HUES64 (cell line): Measurements from ENCODE around the gene PLA2G3.
"Not testable (repeated sequence)": the region's sequence is repeated elsewhere in the genome, so short reads cannot be mapped to it uniquely, and the experiment has no call there.

ENCODE experiments used
- H3K27ac ChIP-seq: 2 replicates; pipeline ENCODE4 v1.7.0; 2013; ENCODE audit warnings: low read depth, low read length, inconsistent platforms
- H3K27me3 ChIP-seq: 2 replicates; pipeline ENCODE4 v1.6.1; 2013; ENCODE audit warnings: mild to moderate bottlenecking, low read length; ENCODE audit not compliant: insufficient read depth
- H3K36me3 ChIP-seq: 2 replicates; pipeline ENCODE4 v1.6.1; 2013; ENCODE audit warnings: mild to moderate bottlenecking, low read length; ENCODE audit not compliant: insufficient read depth
- H3K4me1 ChIP-seq: 2 replicates; pipeline ENCODE4 v1.6.1; 2013; ENCODE audit warnings: mild to moderate bottlenecking, low read length, moderate library complexity; ENCODE audit not compliant: insufficient read depth
- H3K4me3 ChIP-seq: 2 replicates; pipeline ENCODE4 v1.5.1; 2013; ENCODE audit warnings: mild to moderate bottlenecking, low read length, moderate library complexity
- H3K9ac ChIP-seq: 2 replicates; pipeline ENCODE4 v1.6.1; 2013; ENCODE audit warnings: mild to moderate bottlenecking, low read depth, low read length
- H3K9me3 ChIP-seq: 2 replicates; pipeline ENCODE4 v1.6.1; 2013; ENCODE audit warnings: low read depth, low read length; ENCODE audit not compliant: insufficient read depth
- WGBS: fragments of 150-250, 120-280 bp; methylation state at CpG from one replicate; pipeline ENCODE4 v1.1.7; 2013; ENCODE audit warnings: missing lambda C conversion rate; 5-methylcytosine and 5-hydroxymethylcytosine counted together

The PLA2G3 gene

DNA sequence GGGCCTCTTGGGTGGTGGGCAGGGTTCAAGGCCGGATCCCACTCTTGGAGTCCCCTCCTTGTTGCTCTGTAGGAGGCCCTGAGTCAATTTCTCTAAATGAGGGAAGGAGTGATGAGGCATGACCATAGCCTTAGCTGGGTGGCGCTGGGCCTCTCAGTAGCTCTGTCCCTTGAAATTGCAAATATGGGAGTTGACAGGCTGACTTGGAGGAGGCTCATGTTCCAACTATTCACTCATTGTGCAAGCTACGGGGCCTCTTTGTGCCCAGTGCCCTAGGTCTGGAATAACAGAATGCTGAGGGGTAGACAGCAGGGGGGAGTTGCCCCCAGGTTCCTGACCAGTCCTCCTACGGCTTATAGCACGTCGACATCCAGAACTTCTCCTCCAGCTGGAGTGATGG, 40.9 kb downstream of the PLA2G3 start:
- H3K27me3 ChIP-seq = no peaks in the 10 kb centered on the region

DNA sequence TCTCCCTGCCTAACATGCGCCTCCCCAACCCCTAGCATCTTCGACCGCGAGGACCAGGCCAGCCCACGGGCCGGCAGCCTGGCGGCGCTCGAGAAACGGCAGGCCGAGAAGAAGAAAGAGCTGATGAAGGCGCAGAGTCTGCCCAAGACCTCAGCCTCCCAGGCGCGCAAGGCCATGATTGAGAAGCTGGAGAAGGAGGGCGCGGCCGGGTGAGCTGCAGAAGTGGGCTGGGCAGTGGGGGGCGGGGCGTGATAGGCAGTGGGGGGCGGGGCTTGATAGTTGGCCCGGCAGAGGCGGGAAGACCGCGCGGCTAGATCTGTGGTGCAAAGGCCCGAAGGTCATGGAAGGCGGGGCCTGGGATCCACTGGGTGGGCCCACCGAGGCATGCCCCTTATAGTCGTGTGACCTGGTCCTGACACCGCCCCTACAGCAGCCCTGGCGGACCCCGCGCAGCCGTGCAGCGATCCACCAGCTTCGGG, 41.6 kb downstream of the PLA2G3 start:
- no peak overlapping the region for H3K9ac ChIP-seq
- 66% methylated on average over 36 of the region's 36 CpGs for WGBS
- no peaks in the 10 kb centered on the region; the same call in 1 of the 2 replicates for H3K36me3 ChIP-seq
- no peaks in the 10 kb centered on the region for H3K9me3 ChIP-seq
- no peaks in the 10 kb centered on the region for H3K27me3 ChIP-seq
- H3K27ac ChIP-seq = no peak overlapping the region
- H3K4me1 ChIP-seq = no peaks in the 10 kb centered on the region
- H3K4me3 ChIP-seq = peak overlapping the region; percentile 19; the same call in 1 of the 2 replicates

More for the DNA sequence above, 40.9 kb downstream of the PLA2G3 start:
- 98% methylated on average over 6 of the region's 6 CpGs for WGBS
- Histone ChIP-seq H3K4me3 (no peak overlapping the region), H3K4me1 (no peaks in the 10 kb centered on the region), H3K36me3 (no peaks in the 10 kb centered on the region), H3K9me3 (no peaks in the 10 kb centered on the region), H3K27ac (no peak overlapping the region), H3K9ac (no peak overlapping the region)

DNA sequence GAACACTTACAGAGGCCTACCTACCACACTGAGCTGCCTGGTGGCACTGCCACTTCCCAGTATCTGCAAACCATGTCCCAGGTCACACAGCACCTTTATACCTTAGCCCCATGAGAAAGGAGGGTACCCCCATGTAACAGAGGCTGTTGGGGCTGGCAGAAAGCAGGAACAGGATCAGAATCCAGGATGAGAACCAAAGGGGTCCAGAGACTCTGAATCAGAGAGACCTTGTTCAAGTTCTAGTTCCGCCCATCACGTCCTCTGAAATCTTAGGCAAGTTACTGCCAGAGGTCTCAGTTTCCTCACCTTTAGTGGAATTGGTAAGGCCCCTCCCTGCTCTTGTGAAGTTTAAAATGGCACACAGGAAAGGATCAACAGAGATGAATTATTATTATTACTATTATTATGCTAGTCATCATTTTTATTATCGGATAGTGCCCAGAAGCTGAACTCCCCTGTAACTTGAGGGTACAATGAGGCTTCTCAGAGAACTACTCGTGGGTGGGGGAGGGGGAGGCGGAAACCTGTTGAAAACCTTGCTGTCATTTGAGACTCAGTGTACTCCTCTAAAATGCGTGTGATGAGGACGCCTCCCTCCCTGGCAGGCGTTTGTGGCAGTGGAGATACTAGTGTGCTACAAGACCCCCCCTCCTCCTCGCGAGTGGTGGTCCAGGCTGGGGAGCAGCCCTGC, 42.2 kb downstream of the PLA2G3 start:
- H3K9ac ChIP-seq = no peak overlapping the region
- H3K4me1 ChIP-seq = no peaks in the 10 kb centered on the region
- 81% methylated on average over 10 of the region's 10 CpGs for WGBS
- no peaks in the 10 kb centered on the region; the same call in 1 of the 2 replicates for H3K36me3 ChIP-seq
- H3K27me3 ChIP-seq = no peaks in the 10 kb centered on the region
- no peaks in the 10 kb centered on the region for H3K9me3 ChIP-seq
- no peak overlapping the region for H3K27ac ChIP-seq
- H3K4me3 ChIP-seq = peak overlapping the region; percentile 19; the same call in 1 of the 2 replicates

DNA sequence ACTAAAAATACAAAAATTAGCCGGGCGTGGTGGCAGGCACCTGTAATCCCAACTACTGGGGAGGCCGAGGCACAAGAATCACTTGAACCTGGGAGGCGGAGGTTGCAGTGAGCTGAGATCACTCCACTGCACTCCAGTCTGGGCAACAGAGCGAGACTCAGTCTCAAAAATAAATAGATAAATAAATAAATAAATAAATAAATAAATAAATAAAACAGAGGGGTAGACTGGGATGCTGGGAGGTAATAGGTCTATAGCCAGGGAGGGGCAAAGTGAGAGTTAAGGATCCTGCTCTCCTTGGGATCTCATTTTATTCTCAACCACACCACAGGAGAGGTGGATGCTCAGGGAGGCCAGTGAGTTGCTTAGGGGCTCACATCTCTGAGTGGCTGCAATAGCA, 42.8 kb downstream of the PLA2G3 start:
- H3K9ac ChIP-seq, H3K4me1 ChIP-seq, H3K36me3 ChIP-seq, H3K4me3 ChIP-seq, H3K9me3 ChIP-seq, H3K27me3 ChIP-seq, H3K27ac ChIP-seq: not testable (repeated sequence)
- 96% methylated on average over 4 of the region's 5 CpGs for WGBS

DNA sequence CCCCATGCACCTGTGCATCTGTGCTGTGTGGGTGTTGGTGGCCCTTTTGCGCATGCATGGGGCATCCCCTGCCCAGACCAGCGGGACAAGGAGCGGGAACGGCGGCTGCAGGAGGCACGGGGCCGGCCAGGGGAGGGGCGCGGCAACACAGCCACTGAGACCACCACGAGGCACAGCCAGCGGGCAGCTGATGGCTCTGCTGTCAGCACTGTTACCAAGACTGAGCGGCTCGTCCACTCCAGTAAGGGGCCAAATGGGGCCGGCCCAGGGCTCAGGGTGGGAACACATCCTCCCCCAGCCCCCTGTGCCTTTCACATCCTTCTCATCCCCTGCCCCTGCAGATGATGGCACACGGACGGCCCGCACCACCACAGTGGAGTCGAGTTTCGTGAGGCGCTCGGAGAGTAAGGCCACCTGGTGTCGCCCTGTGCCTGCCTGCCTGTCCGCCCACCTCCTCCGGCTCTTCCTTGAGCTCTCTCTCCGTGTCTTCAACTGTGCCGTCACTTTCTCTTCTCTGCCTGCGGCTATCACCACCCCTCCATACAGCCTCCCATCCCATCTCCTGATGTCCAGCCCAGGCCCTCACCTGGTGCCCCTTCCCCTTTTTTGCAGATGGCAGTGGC, 43.5 kb downstream of the PLA2G3 start:
- no peaks in the 10 kb centered on the region for H3K27me3 ChIP-seq
- H3K4me3 ChIP-seq = no peak overlapping the region
- H3K27ac ChIP-seq = no peak overlapping the region
- H3K9me3 ChIP-seq = no peaks in the 10 kb centered on the region
- H3K36me3 ChIP-seq = no peaks in the 10 kb centered on the region; the same call in 1 of the 2 replicates
- H3K4me1 ChIP-seq = no peaks in the 10 kb centered on the region
- WGBS = 88% methylated on average over 27 of the region's 27 CpGs
- no peak overlapping the region for H3K9ac ChIP-seq

DNA sequence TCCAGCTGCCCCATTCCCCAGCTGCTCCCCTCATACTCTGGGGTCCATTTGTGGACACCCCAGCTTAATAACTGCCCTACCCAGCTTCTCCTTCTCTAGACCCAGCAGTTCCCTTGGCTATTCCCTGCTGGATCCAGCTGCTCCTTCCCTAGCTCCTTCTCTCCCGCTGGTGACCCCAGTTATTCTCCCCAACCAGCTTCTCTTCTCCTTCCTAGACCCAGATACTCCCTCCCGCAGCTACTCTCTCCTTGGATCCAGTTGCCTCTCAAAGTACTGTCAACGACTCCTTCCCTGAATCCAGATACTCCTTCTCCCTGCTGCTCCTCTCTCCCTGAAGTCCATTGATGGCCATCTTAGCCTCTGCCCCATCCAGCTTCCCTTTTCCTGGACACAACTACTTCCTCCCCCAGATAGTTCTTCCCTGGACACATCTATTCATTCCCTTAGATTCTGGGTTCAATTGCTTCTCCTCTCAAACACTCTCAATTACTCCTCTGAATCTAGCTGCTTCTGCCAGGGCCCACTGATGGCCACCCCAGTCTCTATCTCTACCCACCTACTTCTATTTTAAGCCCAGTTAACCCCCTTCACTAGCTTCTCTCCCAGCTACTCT, 44.6 kb downstream of the PLA2G3 start:
- no peak overlapping the region for H3K4me3 ChIP-seq
- peaks cover 7% of the 10 kb centered on the region; the same call in 1 of the 2 replicates for H3K36me3 ChIP-seq
- no peaks in the 10 kb centered on the region for H3K4me1 ChIP-seq
- H3K9ac ChIP-seq = no peak overlapping the region
- no peaks in the 10 kb centered on the region for H3K27me3 ChIP-seq
- no peak overlapping the region for H3K27ac ChIP-seq
- H3K9me3 ChIP-seq = no peaks in the 10 kb centered on the region
- 93% methylated on average over 3 of the region's 3 CpGs for WGBS

DNA sequence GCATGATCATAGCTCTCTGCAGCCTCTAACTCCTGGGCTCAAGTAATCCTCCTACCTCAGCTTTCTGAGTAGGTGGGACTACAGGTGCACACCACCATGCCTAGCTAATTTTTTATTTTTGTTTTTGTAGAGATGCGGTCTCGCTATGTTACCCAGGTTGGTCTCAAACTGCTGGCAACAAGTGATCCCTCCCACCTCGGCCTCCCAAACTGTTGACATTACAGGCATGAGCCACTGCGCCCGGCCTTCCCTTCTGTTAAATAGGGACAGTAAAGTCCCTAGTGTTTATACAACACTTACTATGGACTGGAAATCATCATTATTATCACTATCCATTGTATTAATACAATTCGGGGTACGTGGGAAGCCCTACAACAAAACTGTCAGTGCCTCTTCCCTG, 45.6 kb downstream of the PLA2G3 start:
- over 99% methylated on average over 7 of the region's 7 CpGs for WGBS

DNA sequence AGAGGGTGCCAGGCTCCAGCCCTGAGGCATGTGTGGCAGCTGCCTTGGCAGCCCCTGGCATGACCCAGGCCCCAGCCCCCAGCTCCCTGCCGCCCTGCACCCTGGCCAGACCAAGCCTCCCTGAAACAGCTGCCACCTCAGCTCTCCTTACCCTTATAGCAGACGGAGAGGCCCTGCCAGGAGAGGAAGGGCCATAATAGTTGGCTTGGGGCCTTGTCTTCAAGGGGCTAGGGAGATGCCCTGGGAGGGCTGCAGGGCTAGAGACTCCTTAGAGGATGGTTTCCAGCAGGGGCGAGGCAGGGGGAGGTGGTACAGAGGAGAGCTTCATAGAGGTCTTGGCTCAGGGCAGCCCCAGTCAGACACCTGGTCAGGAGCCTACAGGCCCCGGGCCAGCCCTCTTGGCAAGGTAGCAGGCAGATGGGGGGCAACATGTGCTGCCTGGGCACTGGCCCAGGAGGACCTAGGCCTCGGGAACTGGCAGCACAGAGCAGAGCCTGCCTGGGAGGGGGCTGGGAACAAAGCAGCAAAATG, 46.2 kb downstream of the PLA2G3 start:
- Histone ChIP-seq H3K9me3 (no peaks in the 10 kb centered on the region), H3K4me1 (no peaks in the 10 kb centered on the region), H3K4me3 (no peak overlapping the region), H3K27me3 (no peaks in the 10 kb centered on the region), H3K27ac (no peak overlapping the region), H3K36me3 (peaks cover 7% of the 10 kb centered on the region; the same call in 1 of the 2 replicates), H3K9ac (no peak overlapping the region)
- 87% methylated on average over 5 of the region's 5 CpGs for WGBS

More for the DNA sequence above, 45.6 kb downstream of the PLA2G3 start:
- H3K27ac ChIP-seq = no peak overlapping the region
- H3K4me3 ChIP-seq = no peak overlapping the region
- no peaks in the 10 kb centered on the region for H3K9me3 ChIP-seq
- H3K9ac ChIP-seq = no peak overlapping the region
- no peaks in the 10 kb centered on the region for H3K27me3 ChIP-seq
- no peaks in the 10 kb centered on the region for H3K4me1 ChIP-seq
- peaks cover 7% of the 10 kb centered on the region; the same call in 1 of the 2 replicates for H3K36me3 ChIP-seq

DNA sequence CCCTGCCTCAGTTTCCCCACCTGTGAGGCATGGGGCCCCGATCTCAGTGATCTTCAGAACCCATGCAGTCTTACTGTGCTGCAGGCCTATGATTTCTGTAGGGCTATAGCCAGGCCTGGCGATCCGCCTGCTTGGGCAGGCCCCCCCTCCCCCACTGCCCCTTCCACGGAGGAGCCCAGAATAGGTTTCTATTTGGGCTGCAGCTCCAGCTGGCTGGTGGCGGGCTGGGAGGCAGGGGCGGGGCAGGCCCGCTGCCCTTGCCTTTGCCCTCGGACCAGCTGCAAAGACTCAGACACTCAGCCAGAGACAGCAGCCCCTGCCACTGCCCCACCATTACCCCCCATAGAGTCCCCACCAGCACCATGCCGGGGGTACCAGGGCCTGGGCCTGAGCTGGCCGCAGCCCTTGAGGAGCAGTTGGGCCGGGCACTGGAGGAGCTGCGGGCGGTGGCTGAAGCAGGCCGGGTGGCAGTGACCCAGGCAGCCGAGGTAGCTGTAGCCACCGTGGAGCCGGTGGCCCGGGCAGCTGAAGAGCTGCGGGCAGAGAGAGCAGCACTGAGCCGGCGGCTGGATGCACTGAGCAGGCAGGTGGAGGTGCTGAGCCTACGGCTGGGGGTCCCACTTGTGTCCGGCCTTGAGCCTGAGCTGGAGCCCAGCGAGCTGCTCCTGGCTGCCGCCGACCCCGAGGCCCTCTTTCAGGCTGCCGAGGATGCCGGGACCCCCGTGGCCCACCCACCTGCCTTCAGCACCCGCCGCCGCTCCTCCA, 47.0 kb downstream of the PLA2G3 start:
- H3K4me3 ChIP-seq = no peak overlapping the region
- H3K36me3 ChIP-seq = peaks cover 7% of the 10 kb centered on the region; the same call in 1 of the 2 replicates
- no peaks in the 10 kb centered on the region for H3K27me3 ChIP-seq
- no peaks in the 10 kb centered on the region for H3K9me3 ChIP-seq
- no peaks in the 10 kb centered on the region for H3K4me1 ChIP-seq
- WGBS = 94% methylated on average over 33 of the region's 33 CpGs
- H3K9ac ChIP-seq = no peak overlapping the region
- no peak overlapping the region for H3K27ac ChIP-seq

DNA sequence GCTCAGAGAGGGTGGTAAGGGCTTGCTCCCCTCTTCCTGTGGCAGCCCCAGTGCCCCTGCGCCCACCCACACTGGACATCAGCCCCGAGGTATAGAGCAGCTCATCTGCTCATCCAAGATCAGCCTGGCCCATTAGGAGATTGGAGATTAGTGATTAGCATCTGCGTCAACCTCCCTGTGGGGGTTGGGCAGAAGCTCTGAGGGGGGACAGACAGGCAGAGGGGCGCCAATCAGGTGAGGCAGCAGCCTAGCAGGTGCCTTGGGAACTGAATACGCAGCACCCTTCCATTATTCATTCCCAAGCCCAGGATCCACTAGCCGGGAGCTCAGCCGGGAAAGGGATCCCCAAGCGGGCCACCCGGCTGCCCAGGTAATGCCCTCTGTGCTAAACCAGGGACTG, 48.1 kb downstream of the PLA2G3 start:
- H3K27me3 ChIP-seq = no peaks in the 10 kb centered on the region
- no peak overlapping the region for H3K4me3 ChIP-seq
- H3K9ac ChIP-seq = no peak overlapping the region
- peaks cover 7% of the 10 kb centered on the region; the same call in 1 of the 2 replicates for H3K36me3 ChIP-seq
- no peak overlapping the region for H3K27ac ChIP-seq
- 91% methylated on average over 9 of the region's 9 CpGs for WGBS
- H3K9me3 ChIP-seq = no peaks in the 10 kb centered on the region
- H3K4me1 ChIP-seq = no peaks in the 10 kb centered on the region
